ENCODE data around the gene GRXCR2.

The GRXCR2 gene

DNA sequence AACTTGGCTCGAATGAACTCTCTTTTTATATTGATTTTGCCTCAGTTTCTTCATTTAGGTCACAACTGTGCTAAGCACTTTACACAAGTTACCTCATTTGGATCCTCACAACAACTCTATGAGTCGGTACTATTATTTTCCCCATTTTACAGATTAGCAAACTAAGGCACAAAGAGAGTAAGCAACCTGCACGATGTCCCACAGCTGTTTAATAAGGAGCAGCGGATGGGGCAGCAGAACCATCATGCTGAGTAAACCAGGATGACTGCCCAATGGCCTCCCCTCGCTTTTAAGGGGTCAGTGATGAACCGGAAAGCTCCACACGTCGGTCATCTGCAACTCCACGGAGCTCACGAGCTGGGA lies 38.3 kb downstream of the GRXCR2 start:
- no peak for DNase-seq

DNA sequence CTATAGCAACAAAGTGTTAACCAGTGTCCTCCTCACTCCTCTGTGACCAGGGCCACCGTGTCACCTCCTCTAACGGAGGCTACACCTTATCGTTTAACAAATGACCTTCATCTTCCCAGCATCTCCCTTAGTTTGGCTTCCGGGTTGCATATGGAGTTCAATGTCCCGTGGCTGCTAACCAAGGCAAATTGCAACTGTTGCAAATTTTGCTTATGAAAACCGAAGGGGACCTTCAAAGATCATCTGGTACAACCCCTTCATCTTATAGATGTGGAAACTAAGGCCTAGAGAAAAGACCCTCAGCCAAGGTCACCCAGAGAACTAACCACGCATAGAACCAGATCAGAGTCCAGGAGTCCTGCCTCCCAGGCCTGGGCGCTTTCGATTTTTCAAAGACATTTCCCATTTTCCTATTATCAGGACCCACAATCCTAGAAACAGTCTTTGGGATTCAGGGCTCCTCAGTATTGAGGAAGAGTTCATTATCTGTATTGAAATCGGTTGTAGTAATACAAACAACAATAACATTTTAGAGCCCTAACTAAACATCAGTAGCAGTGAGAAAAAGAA lies 39.1 kb downstream of the GRXCR2 start:
- DNase-seq = no peak

DNA sequence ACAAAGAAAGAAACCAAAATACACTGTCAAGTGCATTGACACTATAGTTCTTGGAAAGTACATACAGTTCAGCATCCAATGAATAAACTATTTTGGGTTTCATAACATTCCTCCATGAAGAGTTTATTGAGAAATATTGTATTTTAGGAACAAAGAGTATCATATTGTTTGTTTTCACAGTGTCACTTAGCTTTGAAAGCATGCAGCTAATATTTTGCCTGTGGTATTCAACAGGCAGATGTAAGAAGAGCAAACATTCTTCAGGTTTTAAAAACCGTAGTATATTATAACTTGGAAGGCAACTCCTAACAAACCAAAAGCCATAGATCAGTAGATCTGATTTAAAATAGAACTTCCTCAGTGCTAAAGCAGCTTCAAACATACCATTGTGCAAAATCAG lies 42.2 kb downstream of the GRXCR2 start:
- no peak for DNase-seq

DNA sequence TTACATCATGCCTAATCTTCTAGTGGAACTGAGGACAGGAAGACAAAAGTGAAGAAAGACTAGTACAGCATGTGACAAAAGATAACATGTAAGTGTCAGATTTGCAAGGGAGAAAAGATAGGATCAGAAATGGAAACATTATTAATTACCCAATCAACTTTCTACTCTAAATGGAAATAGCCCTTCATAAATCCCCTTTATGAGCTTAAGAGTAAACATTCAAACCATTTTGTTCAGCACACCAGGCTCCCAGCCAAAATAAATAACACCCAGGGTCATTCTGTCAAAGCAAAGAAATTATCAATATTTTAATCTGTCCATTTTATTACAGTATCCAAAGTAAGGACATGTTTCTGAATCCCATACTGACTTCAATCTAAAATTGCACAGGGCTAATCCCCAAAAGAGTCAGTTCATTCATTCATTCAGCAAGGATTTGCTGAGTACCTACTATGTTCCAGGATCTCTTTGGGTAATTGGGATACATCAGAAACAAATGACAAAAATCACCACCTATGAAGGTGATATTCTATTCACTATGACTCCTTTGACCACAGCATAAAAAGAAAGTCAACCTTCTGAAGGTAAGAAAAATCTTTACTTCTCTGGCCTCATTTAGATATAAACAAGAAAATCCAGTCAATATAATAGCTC lies 43.0 kb downstream of the GRXCR2 start:
- DNase-seq = no peak

DNA sequence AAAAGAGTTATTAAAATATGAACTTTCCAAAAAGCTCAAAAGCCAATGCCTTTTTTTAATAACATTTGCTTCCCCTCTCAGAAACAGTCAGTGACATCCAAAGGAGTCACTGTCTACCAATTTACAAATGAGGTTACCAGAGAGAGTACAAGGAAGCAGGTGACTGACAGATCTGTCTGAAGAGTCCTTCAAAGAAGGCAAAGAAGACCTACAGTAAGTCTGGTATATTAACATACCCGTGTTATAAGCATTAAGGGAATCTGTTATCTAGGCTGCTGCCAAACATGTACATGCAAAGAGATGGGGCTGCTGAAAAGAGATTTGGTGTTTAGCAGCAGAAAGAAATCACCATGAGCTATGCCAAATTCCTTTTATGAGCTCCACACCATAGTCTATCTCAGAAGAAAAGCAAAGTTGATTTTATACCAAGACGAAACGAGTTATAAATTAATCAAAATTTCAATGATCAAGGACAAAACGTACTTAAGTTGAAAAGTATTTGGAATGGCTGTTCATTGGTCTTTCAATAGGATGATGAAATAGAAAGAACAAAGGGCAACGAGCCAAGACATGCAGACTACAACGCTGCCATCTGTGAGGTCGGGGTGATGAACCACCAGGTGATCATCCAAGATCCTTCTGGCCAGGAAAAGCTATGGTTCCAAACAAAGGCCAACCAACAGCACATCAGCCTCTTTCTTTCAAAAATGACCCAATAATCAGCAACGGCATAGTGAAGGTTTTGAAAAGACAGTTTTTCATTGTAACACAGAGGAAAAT lies 45.7 kb downstream of the GRXCR2 start:
- DNase-seq = no peak

DNA sequence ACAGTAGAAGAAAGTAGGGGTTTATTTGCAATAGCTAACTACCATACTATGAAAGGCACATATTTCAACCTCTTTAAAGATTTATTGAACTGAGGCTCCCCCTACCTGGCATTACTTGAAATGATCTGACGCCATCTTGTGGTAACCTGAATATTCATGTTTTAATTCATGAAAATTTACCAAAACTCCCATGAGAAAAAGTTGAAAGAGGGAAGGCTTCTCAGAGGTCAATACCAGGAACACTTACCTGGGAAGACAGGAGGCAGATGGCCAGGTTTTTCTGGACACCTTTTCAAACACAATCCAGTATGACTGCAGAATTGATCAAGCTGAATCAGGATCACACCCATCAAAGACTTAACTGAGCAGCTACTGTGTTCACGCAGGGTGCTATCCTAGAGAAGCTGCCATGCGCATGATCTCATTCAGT lies 47.0 kb downstream of the GRXCR2 start:
- no peak for DNase-seq

DNA sequence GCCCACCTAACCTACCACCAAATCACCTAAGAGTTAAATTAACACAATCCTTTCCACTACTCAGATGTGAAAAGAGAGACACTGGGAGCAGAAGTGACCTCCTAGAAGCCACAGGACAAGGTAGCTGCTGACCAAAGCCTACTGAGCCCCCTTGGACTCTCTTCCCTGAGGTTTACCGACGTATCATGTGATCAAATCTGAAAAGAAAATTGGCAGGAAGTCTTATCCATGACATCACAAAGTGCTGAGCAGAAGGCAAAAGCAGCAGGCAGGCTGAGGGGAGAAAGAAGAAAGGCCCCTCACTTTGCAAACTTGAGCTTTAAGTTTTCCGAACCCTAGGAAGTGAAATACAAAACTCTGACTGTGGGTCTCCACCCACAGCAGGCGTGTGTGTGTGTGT lies 48.8 kb downstream of the GRXCR2 start:
- DNase-seq = no peak

DNA sequence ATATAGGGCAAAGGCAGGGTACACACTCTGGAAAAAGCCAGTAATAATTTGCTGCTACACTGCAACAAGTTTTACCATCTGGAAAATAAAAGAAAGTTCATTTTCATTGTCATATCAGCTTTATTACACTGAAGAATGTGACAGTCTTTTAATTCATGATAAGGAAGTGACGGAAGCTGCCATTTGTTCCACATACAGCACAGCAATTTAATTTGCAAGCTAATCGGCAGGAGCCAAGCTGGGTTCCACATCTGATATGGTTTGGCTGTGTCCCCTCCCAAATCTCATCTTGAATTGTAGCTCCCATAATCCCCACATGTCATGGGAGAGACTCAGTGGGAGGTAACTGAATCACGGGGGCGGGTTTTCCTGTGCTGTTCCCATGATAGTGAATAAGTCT lies 54.2 kb downstream of the GRXCR2 start:
- no peak for DNase-seq

DNA sequence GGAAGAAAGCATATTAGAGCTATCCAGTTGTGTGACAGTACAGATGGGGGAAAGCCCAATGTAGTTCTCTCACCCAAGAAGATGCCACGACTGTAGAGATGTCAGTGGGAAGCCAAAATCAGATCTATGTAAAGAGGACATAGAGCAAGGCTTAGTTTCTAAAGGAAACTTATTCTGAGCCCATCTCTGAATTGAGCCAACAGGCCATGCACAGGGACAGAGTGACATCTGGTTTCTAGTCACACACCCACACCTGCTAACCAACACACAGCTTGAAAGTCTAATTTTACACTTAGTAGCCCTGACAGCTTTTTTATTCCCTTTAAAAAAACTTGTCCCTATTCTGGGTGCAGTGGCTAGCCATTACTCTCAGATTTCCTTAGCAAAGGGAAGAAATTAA lies 59.9 kb downstream of the GRXCR2 start:
- DNase-seq = no peak

DNA sequence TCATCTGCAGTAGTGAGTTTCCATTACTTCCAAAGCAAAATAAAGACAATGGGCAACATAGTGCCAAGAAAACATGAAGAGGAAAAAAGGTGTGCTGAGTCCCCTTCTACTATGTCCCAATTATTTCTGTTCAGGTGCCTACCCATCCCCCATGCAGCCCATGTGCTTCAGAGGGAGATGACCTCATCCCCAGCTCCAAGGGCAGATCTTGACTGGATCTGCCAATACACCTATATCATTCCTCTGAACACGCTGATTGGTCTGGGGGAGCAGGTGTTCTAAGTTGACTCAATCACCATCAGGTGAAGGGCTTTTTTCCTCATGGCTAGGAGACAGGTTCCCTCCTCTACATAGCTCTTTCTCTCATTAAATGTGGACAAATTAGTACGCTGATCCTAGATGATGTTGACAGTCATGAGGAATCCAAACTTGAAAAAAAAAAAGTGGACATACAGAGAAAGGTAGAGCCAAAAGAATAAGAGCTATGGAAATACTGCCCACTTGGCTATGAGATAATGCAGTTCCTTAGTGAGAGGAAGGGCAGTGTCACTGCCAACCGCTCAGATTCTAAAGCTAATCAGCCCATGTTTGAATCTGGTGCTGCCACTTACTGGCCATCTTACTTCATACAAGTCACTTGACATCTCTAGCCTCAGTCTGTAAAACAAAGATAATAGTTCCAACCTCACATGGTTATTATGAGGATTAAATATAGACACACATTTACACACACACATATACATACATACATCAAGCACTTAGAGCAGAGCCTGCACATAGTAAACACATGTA lies 60.8 kb downstream of the GRXCR2 start:
- DNase-seq = no peak

Measured in NCI-H1436 treated with DMSO at 0.1 percent for 48 hours (cell line).